Measurements from ENCODE around the gene RTN4RL1.

GRCh38 chr17:2058586-2059546, 33.7 kb upstream of the RTN4RL1 start:
- TF ChIP-seq, protein P1, sequence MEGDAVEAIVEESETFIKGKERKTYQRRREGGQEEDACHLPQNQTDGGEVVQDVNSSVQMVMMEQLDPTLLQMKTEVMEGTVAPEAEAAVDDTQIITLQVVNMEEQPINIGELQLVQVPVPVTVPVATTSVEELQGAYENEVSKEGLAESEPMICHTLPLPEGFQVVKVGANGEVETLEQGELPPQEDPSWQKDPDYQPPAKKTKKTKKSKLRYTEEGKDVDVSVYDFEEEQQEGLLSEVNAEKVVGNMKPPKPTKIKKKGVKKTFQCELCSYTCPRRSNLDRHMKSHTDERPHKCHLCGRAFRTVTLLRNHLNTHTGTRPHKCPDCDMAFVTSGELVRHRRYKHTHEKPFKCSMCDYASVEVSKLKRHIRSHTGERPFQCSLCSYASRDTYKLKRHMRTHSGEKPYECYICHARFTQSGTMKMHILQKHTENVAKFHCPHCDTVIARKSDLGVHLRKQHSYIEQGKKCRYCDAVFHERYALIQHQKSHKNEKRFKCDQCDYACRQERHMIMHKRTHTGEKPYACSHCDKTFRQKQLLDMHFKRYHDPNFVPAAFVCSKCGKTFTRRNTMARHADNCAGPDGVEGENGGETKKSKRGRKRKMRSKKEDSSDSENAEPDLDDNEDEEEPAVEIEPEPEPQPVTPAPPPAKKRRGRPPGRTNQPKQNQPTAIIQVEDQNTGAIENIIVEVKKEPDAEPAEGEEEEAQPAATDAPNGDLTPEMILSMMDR (IDR thresholded peaks at IDR 0.05 in 8 of 11, conservative IDR thresholded peaks at IDR 0.05 in 3 of 11), result peak; percentile 59 to 91 (median 80)
- TF ChIP-seq POLR2A (IDR thresholded peaks at IDR 0.05), result no peak
- TF ChIP-seq POLR2AphosphoS5 (IDR thresholded peaks at IDR 0.05), result peak; percentile 13 to 77 (median 48)

Measured in spleen (tissue), 7 donors.